HG03175 (cell line): ENCODE results near the gene RBM38.

Source experiments
- ATAC-seq: cut with Tn5 transposase; IDR thresholded peaks from one replicate; pipeline ENCODE4 v1.9.1; 2021; ENCODE audit warnings: mild to moderate bottlenecking, moderate library complexity; ENCODE audit not compliant: unreplicated experiment

The RBM38 gene

GRCh38 chr20:57448764-57449354 is 57.7 kb downstream of the RBM38 start:
- ATAC-seq, result no peak

GRCh38 chr20:57449398-57450354 is 58.5 kb downstream of the RBM38 start:
- no peak for ATAC-seq

- ATAC-seq, result peak; percentile 85
Measured at GRCh38 chr20:57450419-57450818, 59.2 kb downstream of the RBM38 start.

GRCh38 chr20:57450931-57451330 is 59.7 kb downstream of the RBM38 start:
- peak; percentile 23 for ATAC-seq

GRCh38 chr20:57451431-57451794 is 60.2 kb downstream of the RBM38 start:
- no peak for ATAC-seq

GRCh38 chr20:57451795-57452661 is 60.8 kb downstream of the RBM38 start:
- ATAC-seq, result no peak

GRCh38 chr20:57455386-57455785 is 64.2 kb downstream of the RBM38 start:
- ATAC-seq, result no peak

- no peak for ATAC-seq
Measured at GRCh38 chr20:57456116-57456515, 64.9 kb downstream of the RBM38 start.

- no peak for ATAC-seq
Measured at GRCh38 chr20:57457243-57458095, 66.3 kb downstream of the RBM38 start.

- ATAC-seq, result no peak
Measured at GRCh38 chr20:57458400-57459160, 67.4 kb downstream of the RBM38 start.
